CD4-positive, alpha-beta T cell treated with Interleukin-4 for 4 hours (primary cell): ENCODE data around the gene EPHA8.

ENCODE experiments used
- DNase-seq: peaks from one replicate; pipeline ENCODE4 v3.0.0-alpha.2; 2020

EPHA8 gene

DNA sequence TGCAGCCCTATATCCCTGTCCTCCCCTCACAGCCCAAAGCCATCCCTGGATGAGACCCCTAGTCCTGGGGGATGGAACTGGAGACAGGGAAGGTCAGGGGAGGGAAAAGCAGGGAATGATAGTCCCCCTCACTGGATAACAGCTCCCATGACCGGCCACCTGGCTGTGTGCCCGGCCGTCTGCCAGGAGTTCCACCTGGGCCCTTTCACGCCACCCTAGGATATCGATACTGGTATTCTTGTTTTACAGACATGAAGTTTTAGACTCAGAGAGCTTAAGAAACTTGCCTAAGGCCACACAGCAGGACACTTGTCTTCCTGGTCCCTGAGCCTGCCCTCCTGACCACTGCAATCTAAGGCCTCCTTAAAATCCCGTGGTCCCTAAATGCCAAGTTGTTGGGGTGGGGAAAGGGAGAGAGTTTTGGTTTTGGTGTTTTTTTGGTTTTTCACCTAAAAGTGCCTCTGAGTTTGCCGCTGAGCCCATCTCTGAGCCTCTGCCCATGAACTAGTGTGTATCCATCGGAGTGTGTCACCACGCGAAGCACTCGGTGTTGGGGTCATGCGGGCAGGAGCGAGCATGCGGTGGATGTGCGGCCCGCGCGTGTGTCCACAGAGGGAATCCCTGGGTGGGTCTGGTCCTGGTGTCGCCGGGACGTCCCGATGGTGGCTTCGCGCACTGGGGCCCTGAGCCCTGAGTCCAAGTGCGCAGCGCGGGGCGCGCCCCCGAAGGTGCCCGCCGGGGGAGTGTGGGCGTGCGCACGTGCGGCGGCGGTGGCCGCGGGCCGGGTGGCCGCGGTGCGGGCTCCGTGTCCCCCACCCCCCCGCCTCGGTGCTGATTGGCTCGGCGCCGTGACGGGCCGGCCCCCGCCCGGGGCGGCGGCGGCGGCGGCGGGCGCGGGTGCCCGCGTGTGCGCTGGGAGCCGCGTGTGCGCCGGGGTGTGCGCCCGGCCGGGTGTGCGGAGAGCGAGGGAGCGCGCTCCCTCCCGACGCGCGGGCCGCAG lies at the start of gene EPHA8:
TSS of gene EPHA8 (plus strand) at position 906 of the 1,000 bp plus-strand sequence. CDS start 147 bp downstream, outside the sequence.
- no peak for DNase-seq

DNA sequence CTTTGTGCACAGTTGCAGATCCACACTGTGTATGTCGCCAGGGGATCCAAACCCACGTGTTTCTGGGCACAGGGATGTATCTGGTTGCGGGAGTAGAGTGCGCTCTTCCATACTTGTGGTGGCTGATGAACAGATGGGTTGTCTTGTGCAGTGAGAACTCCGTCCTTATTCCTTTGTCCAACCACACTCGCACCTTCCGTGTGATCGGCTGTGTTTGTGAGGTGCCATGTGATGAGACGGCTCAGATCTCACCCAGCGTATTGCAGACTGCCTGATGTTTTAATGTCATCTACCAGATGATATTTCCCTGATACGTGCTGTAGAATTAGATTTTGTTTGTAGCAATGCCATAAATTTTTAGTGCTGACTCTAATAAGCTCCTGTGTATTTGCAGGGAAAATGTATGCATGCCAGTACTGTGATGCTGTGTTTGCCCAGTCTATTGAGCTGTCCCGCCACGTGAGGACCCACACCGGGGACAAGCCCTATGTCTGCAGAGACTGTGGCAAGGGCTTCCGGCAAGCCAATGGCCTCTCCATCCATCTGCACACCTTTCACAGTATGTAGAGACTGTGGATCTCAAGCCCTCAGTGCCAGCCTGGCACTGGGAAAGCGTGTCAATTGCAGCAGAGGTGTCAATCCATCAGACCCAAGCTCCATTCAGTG lies 46.2 kb upstream of the EPHA8 start:
- DNase-seq, result no peak

DNA sequence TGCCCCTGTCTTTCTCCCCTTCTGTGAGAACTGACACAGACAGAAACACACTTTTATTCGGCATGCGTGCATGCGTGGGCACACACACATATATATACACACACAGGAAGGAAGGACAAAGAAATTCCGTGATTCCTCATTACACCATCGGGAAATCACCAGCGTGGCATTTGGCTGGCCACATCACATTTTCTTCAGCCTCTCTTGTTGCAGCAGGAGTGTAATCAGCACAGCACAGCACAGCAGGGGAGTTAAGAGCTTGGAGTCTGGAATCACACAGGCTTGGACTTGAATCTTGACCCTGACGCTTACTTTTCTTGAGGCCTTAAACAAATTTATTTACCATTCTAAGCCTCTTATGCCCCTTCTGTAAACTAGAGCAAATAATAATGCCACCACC lies 45.3 kb upstream of the EPHA8 start:
- no peak for DNase-seq

DNA sequence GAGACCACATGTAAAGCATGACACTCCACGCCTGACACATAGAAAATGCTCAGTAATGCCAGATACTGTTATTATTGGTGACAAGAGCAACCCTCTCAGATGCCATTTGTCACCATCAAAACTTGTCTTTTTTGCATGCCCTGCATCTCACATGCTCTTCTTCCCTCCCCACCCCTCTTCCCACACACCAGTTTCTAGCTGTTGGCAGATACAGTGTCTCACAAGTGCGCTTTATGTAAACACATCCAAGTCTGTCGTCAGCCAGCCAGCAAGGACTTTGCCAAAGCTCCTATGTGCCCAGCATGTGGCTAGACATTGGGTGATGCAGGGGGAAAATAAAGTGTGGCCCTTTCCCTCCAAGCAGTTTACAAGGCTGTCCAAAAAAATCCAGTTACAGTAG lies 44.9 kb upstream of the EPHA8 start:
- no peak for DNase-seq

DNA sequence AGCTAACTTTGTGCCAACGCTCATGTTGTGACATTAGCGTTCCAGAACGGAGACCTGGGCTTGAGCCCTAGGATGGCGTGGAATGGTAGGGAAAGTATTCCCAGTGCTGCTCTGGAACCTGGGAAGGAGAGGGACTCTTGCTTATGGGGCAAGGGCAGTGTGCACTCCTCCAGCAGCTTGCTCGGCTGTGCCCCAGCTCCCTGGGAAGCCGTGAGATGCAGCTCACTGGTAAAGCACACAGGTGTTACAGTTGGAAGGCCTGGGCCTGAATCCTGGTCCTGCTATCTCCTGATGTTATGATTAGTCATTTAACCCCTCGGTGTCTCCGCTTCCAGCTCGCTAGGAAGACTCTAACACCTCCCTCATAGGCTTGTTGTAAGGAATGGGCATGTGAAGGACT lies 42.4 kb upstream of the EPHA8 start:
- no peak for DNase-seq

DNA sequence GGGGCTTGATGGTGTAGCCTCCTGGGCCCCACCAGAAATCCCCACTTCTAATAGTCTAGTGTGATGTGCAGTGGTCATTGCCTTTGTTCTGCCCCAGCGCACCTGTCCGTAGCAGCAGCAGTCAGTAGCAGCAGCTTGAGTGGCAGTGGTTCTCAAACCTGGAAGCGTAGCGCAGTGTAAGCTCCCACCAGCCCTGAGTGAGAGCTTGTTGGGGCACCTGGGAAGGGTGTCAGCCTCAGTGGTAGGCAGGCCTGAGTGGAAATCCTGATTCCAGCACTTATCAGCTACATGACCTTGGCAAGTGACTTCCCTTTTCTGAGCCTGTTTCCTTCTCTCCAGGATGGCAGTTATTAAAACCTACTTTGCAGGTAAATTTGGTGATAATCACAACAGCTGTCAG lies 41.6 kb upstream of the EPHA8 start:
- DNase-seq, result no peak

DNA sequence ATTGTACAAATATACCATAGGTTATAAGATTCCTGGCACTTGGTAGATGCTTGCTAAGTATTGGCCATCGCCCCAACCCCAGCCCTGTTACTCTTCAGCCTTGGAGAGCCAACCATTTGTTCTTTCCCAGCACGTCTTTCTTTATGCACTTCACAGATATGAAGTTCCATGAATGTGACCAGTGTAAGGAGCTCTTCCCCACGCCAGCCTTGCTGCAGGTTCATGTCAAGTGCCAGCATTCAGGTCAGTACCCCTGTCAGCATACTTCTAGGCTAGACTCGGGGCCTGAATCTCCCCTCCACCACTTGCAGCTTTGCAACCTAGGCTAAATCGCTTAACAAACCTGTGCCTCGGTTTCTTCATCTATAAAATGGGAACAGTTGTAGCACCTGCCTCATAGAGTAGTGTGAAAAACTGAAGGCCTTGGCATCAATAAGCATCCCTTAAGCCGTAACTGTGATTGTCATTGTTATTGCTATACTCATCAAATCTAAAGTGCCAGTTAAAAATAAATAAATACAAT lies 41.0 kb upstream of the EPHA8 start:
- no peak for DNase-seq

DNA sequence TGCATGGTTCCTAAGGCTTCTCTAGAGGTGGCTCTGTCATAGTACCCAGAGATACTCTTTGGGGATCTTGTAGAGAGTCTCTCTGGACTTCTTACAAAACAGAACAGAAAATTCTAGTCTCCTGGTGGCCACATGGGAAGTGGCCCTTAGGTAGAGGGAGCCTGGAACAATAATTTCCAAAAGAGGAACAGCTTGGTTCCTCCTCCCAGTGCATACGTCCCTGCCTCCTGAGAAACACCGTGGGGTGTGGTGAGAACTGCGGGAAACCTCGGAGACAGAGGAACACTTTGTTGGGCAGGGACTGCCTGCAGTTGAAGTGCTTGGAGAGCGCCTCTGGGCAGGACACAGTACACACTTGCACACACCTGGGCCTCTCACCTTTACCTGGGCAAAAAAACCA lies 38.8 kb upstream of the EPHA8 start:
- no peak for DNase-seq

DNA sequence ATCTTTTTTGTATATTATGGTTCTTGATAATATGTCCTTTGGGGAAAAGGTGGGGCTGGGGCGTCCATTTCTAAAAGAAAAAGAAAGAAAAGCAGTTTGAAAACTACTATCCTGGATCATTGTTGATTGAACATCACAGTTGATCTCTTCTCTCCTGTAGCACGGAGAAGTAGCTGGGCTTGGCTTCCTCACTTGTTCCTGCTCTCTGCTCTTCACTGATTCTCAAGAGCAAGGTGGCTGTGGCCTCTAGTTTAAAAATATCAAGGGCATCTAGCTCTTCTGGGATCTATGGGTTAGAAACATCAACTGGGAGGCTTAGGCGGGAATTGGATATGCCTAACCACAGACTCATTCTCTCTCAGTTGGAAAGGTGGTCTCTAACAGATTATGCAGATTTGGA lies 38.1 kb upstream of the EPHA8 start:
- DNase-seq, result no peak

DNA sequence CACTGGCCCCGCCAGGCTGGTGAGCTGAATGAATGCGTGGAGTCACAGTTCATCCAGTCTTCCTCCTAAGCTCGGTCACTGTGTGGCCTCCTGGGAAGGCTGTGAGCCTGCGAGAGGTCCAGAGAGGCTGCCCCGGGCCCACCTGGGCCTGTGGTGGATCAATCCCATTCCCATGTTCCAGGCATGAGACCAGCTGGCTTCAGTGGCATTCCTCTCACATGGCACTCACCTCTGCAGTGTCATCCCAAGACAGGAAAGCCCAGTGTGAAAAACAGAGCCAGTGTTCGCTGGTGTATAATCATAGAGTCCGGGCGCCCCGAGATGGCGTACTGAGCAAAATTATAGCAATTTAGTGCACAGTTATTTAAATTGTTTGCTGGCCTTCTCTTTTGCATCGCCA lies 37.6 kb upstream of the EPHA8 start:
- DNase-seq, result no peak

DNA sequence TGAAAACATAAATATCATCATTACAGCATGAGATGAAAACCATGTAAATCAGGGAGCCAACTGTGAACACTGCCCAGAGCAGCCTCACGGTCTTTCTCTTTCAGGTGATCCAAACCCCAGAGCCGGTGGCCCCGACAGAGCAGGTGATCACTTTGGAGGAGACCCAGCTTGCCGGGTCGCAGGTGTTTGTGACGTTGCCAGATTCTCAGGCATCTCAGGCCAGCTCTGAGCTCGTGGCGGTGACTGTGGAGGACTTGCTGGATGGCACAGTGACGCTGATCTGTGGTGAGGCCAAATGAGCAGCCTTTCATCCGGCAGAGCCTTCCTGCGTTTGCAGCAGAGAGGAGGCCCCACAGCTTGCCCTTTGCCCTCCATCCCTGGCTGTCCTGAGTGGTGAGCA lies 37.2 kb upstream of the EPHA8 start:
- no peak for DNase-seq

DNA sequence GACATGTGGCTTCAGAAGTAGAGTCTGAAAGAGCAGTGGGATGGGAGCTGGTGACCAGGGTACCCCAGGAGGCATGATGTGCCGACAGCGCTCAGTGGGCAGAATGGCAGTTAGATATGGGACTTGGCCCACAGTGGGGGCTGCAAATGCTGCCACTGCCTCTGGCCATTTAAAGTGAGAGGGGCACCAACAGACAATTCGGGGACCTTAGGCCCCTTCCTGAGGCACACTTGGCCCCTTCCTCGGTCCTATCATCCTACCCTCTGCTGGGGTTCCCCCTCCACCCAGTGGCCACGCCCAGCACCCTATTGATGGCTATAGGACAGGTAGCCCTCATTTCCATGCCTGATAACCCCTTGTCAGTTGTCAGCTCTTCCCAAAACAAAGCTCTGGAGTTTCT lies 36.6 kb upstream of the EPHA8 start:
- no peak for DNase-seq

DNA sequence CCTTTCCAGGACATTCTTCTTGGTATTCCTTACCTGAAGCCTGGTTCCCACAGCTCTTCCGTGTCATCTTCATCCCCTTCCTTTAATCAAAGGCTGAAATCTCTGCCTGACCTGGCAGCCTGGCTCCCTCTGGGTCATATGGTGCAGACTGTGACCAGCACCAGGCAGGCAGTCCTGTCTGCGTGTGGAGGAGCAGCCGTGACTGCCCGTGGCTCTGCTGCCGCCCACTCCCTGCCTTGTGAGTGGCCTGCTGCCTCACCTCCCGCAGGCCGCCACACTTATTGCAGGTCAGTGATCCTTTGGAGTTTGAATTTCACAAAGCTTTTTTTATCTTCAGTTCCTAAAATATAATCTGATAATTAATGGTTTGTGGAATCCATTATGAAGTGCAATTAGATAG lies 36.2 kb upstream of the EPHA8 start:
- DNase-seq, result no peak

DNA sequence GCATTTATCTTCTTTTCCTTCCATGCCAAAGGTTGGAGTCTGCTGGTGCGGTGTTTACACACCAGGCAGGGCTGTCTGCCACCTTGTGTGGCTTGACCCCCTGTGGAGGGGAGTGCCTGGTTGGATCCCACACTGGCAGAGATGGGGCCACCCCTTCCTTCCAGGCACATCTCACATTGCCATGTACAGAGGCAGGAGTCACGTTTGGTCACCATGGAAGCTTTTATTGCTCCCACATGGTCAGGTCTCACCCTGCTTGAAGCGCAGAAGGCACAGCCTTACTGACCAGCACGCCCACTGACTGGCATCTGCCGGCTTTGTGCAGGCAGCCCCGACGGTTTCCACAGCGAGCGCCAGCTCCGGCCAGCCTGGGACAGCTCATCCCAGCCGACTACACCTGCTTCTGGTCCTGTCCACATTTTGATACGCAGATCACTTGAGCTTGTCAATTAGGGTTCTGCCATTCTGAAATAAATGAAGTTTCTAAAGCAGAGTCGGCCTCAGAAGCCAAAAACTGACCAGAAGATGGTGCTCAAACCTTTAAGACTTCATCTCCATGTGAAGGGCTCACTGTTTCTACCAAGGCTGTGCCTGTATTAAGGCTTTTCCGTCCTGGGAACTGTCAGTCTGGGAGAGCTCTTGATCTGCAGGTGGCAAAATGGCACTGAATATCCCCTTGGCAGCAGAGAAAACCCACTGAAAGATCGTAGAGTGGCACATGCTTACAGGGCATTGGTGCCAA lies 35.6 kb upstream of the EPHA8 start:
- DNase-seq, result no peak

DNA sequence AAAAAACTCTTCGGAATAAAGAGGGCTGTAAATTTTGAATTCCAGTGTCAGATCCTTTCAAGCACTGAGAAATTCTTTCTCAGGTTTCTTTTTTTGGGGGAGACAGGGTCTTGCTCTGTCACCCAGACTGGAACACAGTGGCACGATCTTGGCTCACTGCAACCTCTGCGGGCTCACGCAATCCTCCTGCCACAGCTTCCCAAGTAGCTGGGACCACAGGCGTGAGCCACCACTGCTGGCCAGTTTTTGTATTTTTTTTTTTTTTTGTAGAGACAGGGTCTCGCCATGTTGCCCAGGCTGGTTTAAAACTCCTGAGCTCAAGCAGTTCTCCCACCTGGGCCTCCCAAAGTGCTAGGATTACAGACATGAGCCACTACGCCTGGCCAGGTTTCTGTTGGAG lies 34.8 kb upstream of the EPHA8 start:
- no peak for DNase-seq

DNA sequence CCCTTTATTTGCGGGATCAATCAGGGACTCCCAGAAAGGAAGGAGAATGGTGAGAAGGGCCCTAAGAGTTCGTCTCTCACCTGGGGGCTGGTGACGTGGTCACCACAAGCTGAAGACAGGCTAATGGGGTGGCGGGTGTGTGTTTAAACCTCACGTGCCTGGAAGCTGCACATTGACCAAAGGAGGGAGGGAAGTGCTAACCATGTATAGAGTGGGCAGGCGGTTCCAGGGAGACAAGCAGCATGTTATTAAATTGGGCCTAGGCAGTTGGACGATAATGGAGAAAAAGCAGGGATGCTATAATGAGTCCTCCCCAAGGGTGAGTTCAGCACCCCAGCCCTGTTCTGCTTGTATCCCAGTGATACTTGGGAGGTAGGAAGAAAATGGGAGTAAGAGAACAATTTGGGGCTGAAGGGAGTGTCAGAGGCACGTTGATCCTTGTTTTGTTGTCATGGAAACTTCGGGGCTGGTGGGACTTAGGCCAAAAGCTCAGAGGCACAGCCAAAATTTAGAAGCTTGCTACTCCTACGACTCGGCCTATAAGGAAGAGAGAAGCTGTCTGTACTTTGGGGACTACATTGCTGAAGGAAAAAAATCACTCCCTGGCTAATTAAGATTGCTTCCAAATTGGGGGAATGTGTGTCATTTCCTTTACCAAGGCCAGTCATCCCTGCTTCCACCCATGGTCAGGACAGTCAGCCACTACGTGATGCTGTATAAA lies 33.2 kb upstream of the EPHA8 start:
- DNase-seq, result no peak

DNA sequence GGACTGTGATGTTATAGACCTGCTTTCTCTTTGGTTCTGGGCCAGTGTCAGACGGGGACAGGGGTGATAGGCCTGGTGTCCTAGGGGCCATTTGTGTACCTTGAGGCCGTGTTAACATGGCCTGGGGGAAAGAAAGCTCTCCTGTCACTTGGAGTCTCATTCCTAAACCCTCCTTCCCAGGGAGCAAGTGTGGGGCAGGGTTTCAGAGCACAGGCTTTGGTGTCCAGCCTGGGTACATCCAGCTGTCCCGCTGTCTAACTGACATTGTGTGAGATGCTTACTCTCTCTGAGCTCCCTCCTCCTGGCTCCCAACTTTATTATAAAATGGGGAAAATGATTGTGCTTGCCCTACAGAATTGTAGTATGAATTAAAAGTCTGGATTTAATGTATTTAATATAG lies 32.6 kb upstream of the EPHA8 start:
- no peak for DNase-seq

DNA sequence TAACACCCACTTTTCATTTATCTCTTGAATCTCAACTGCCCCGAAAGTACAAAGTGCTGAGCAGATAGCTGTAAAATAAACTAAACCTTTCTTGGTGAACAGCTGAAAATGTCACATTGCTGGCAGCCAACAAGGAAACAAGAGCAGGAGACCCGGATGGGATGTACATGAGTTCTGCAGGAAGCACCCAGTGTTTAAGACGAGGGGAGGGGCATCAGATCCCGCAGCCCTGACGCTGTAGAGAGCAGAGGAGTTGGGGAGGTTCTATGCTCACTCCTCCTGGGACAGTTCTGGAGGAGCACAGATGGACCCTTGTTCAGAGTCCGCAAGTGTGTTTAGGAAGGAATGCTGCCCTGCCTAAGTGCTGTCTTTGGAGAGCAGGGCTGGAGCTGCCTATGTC lies 32.0 kb upstream of the EPHA8 start:
- no peak for DNase-seq

DNA sequence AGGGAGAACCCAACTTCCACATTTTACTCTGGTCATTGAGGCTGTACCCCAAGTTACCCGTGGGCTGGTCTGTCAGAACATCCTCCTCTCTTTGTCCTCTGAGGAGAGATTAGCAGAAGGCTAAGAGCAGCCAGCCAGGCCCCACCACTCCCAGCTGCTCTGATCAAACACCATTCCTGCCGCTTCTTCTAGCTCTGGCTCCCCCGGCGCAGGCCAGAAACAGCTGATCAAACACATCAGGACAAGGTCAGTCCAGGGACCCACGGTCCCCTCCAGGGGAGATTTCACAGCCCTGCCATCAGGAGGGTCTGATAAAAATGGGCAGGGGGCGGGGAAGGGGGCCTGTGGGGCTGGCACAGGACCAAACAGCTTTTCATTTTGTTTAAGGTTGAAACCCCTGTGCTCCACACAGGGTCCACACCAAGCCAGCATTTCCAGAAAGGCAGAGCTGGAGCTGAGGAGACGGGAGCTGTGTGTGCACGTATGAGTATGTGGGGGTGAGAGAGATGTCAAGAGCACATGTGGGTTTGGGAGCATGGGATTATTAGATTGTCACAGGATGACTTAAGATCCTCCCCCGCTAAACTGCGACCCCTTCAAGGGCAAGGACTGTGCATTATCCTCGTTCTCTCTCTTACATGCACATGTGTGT lies 29.9 kb upstream of the EPHA8 start:
- DNase-seq, result no peak

DNA sequence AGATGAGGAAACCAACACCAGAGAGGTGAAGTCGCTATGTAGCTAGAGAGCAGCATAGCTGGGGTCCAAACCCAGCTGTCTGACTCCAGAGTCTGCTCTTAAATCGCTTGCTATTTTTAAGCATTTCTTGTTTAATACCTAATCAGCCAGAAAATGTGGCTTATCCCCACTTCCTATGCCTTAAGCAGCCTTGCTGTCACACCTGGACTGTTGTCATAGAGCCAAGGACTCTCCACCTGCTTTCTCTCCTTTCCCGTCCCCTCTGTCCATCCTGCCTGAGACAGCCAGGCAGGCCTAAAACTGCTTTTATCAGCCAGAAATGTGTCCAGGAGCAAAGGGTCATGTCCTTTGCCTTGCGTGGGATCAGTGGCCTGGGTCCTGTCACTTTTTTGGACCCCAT lies 28.3 kb upstream of the EPHA8 start:
- no peak for DNase-seq

DNA sequence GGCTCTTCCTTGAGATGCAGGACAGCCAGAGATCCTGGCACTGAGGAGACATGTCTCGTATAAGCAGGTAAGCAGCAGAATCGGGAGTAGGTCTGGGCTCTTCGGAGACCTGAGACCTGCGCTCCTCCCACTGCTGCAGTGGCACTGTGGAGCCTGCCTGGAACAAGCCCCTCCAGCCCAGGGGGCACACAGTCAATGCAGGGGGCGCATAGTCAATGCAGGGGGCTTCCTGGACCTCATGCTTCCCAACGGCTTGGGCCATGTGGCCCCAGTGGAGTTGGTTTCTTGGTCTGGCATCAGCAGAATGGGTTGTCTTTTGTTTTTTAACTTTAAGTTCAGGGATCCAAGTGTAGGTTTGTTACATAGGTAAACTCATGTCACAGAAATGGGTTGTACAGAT lies 27.9 kb upstream of the EPHA8 start:
- no peak for DNase-seq

DNA sequence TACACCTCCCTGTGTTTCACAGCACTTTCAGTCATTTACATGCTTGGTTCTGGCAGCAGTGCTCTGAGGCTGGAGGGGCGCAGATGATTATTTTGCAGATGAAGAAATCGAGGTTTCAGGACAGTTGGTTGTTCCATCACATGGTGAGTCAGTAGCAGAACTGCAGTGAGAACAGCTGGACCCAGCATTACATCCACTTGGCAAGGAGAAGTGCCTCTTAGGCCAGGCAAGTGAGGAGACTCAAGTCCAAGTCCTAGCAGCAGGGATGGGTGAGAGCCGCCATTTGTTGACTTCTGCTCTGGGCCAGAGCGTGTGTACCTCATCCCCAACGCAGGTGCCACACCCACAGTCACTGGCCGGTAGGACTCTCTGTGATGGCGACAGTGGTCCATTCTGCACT lies 26.8 kb upstream of the EPHA8 start:
- no peak for DNase-seq
